HL-60 (cell line): ENCODE data around the gene GABRE.

Experiments used
- CTCF ChIP-seq: IDR thresholded peaks from one replicate; pipeline ENCODE4 v1.5.1; 2011; ENCODE audit warnings: low read length, control low read depth, inconsistent platforms; ENCODE audit not compliant: insufficient read depth
- GABPA ChIP-seq: IDR thresholded peaks from 2 replicates; pipeline ENCODE4 v1.6.1; 2012; ENCODE audit warnings: low read depth
- POLR2AphosphoS5 ChIP-seq: IDR thresholded peaks from 2 replicates; pipeline ENCODE4 v1.6.1; 2012; ENCODE audit warnings: low read depth
- SPI1 ChIP-seq: IDR thresholded peaks from 2 replicates; pipeline ENCODE4 v1.6.1; 2012; ENCODE audit warnings: low read depth, mild to moderate bottlenecking, borderline replicate concordance

GRCh38 chrX:151975228-151975593, 735 bp upstream of the GABRE start:
- TF ChIP-seq CTCF: no peak
- no peak for TF ChIP-seq POLR2AphosphoS5
- no peak for TF ChIP-seq GABPA
- no peak for TF ChIP-seq SPI1
